HG03280 (cell line): ENCODE data around the gene PHOSPHO2.
"Not testable (repeated sequence)": the region's sequence is repeated elsewhere in the genome, so short reads cannot be mapped to it uniquely, and the experiment has no call there.

Experiments used
- ATAC-seq: cut with Tn5 transposase; IDR thresholded peaks from one replicate; pipeline ENCODE4 v1.9.1; 2021; ENCODE audit warnings: mild to moderate bottlenecking, moderate library complexity; ENCODE audit not compliant: unreplicated experiment

PHOSPHO2 gene

GRCh38 chr2:169683425-169684134, 10.7 kb upstream of the PHOSPHO2 start:
- no peak for ATAC-seq

DNA sequence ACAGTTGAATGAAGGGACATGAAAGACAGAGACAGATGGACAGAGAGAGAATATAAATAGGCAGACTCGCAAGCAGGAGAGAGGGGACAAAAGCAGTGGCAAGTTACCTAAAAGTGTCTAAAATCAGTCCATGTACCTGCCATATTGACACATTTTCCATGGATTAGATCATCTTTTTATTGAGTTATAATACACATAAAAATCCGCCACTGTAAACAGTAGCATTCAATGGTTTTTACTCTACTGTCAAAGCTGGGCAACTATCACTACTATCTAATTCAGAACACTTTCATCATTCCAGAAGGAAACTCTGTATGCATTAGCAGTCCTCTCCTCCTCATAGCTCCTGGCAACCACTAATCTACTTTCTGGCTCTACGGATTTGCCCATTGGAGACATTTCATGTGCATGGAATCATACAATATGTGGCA, 10.1 kb upstream of the PHOSPHO2 start:
- ATAC-seq: no peak

DNA sequence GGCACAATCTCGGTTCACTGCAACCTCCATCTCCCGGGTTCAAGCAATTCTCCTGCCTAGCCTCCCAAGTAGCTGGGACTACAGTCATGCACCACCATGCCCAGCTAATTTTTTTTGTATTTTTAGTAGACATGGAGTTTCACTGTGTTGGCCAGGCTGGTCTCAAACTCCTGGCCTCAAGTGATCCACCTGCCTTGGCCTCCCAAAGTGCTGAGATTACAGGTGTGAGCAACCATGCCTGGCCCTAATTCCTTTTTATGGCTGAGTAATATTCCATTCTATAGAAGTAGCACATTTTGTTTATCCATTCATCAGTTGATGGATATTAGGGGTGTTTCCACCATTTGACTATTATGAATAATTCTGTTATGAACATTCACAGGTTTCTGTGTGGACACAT, 9.6 kb upstream of the PHOSPHO2 start:
- not testable (repeated sequence) for ATAC-seq

DNA sequence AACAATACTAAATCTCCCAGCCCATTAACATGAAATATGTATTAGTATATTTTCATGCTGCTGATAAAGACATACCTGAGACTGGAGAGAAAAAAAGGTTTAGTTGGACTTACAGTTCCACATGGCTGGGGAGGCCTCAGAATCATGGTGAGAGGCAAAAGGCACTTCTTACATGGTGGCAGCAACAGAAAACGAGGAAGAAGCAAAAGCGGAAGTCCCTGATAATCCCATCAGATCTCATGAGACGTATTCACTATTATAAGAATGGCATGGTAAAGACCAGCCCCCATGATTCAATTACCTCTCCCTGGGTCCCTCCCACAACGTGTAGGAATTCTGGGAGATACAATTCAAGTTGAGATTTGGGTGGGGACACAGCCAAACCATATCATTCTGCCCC, 7.4 kb upstream of the PHOSPHO2 start:
- ATAC-seq: not testable (repeated sequence)

- ATAC-seq: not testable (repeated sequence)
These were observed 6.3 kb upstream of the PHOSPHO2 start for GRCh38 chr2:169687943-169688342.

- ATAC-seq: no peak
These were observed 3.3 kb upstream of the PHOSPHO2 start for GRCh38 chr2:169690958-169691357.

- no peak for ATAC-seq
These were observed 1.6 kb upstream of the PHOSPHO2 start for GRCh38 chr2:169692718-169693117.

- ATAC-seq: no peak
These were observed 909 bp upstream of the PHOSPHO2 start for GRCh38 chr2:169693360-169693759.

DNA sequence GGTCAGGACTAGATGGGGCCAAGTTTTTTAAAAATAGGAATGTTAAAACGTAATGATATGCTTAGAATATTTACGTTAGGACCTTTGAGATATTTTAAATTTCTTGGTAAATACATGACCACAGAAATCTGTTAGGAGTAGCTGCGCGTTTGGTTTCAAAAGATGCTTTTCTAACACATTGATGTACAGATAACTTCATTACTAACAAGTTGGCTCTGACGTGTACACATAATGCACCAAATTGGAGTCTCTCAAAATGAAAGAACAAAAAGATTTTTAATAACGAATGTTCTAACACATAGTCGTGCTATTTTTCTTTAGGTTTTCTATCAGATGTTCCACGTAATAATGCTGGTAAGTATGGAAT, 608 bp downstream of the PHOSPHO2 start:
- no peak for ATAC-seq

DNA sequence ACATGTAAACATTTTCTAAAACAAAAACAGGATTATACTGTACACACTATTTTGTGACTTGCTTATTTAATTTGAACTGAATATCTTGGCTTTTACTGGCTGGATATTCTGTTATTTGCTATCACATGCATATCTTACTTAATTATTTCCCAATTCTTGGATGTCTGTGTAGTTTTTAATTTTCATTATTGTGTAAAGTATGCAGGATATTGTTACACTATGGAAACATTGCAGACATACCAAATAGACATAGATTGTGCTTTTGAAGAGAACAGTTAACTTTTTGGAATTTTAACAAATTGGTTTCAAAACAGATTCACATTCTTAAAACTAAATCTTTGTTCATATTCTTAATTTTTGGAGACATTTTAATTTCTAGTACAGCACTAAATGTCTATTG, 2.1 kb downstream of the PHOSPHO2 start:
- no peak for ATAC-seq

DNA sequence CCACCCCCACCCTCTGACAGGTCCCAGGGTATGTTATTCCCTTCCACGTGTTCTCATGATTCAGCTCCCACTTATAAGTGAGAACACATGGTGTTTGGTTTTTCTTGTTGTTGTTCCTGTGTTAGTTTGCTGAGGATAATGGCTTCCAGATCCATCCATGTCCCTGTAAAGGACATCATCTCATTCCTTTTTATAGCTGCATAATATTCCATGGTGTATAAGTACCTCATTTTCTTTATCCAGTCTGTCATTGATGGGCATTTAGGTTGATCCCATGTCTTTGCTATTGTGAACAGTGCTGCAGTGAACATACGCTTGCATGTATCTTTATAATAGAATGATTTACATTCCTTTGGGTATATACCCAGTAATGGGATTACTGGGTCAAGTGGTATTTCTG, 4.9 kb downstream of the PHOSPHO2 start:
- not testable (repeated sequence) for ATAC-seq

GRCh38 chr2:169702996-169703395, 8.7 kb downstream of the PHOSPHO2 start:
- ATAC-seq: no peak

DNA sequence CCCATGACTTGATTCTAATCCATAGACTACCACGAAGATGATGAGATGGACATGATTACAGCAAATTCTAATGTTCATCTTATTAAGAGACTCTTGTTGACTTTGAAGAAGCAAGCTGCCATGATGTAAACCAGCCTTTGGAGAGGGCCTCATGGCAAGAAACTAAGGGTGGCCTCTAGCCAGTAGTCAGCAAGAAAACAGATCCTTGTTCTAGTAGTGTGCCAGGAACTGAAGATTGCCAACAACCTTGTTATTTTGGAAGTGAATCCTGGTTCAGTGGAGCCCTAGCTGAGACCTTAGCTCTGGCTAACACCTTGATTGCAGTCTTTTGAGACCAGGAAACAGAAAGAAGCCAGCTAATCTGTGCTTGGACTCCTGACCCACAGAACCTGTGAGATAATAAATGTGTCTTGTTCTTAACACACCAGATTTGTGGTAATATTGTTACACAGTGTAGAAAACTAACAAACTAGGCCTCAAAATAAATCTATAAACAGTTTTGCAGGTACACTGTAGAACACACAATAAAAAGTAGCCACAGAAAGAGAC, 10.0 kb downstream of the PHOSPHO2 start:
- no peak for ATAC-seq

- ATAC-seq: no peak
These were observed 11.7 kb downstream of the PHOSPHO2 start for GRCh38 chr2:169705927-169706326.

DNA sequence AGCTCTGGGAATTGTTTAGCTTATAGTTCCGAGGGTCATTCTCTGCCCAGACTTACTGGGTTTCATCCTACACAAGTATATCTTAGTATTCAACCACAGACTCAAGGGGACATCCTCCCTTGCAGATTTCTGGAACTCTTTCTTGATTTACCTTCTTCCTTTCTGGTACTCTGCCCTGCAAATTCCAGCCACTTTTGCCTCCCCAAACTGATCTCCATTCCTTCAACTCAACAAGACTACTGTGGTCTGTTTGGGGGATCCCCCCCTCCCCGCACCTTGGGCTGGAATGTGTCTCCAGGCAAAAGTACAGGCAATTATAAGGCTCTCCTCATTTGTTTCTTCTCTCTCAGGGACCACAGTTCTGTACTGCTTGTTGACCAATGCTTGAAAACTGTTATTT, 13.4 kb downstream of the PHOSPHO2 start:
- no peak for ATAC-seq

DNA sequence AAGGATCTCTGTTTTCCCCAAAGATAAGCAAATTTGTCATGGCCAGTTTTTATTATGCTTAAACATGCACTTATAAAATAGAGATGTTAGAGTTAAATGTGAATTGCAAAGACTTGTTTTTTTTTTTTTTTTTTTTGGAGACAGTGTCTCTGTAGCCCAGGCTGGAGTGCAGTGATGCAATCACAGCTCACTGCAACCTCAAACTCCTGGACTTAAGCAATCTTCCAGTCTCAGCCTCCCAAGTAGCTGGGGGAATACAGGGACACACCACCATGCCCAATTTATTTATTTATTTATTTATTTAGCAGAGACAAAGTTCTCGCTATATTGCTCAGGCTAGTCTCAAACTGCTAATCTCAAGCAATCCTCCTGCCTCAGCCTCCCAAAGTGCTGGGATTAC, 15.1 kb downstream of the PHOSPHO2 start:
- ATAC-seq: no peak

DNA sequence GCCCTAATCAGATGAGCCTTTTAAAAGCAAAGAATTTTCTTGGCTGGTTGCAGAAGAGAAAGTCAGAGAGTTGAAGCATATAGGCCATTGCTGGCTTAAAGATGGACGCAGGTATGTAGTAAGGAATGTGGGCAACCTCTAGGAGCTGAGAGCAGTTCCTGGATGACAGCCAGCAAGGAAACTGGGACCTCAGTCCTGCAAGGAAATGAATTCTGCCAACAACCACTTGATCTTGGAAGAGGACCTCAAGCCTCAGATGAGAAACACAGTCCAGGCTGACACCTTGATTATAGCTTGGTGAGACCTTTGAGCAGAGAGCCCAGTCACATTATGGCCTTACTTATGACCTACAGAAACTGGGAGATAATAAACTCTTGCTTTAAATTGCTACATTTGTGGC, 15.7 kb downstream of the PHOSPHO2 start:
- ATAC-seq: no peak

DNA sequence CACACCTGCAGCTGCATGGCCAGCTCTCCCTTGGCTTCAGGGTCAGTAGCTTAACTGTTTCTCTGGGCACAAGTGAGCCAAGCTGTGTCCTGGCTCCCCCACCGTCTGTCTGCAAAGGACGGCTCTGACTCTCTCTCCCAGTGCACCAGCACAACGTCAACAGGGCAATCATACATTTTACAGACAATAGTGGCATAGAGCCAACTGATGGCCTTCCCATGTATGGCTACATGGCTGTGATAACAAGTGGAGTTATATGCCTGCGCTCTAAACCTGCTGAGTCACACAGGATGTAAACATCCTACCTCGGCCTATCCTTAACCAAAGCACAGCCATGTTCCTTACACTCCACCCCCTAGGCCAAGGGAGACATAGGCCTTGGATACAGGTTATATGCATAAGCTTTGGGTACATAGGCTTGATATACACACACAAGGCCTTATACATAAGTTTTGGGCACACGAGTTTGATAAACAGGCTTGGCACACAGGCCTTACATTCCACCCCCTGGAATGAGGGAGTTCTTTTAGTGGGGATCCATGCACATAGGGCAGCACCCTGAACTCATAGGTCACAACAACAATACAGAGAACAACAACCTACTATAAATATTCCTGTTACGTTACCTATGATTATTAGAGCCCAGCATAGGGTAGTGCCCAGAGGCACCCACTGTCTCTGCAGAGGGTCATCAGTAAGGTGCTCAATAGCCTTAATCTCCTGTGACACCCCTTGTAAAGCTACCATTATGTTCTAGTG, 17.7 kb downstream of the PHOSPHO2 start:
- no peak for ATAC-seq

DNA sequence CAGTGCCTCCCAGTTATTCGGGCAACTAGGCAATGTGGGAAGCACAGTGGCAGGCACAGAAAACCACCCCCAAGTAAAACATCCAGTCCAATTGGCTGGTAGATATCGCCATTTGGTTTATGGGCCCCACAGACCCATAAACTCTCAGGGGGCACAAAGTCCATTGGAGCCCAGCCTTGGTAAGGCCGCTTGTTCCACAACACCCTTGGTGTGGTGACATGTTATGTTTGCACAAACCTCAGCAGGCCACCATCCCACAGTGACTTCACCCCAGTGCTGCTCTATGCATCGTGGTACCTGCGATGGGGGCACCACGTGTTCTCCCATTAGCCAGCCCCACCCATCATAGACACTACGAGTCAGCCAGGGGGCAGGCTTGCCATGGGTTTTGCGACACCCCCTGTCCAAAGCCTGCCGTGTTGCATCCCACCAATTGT, 18.5 kb downstream of the PHOSPHO2 start:
- ATAC-seq: no peak

DNA sequence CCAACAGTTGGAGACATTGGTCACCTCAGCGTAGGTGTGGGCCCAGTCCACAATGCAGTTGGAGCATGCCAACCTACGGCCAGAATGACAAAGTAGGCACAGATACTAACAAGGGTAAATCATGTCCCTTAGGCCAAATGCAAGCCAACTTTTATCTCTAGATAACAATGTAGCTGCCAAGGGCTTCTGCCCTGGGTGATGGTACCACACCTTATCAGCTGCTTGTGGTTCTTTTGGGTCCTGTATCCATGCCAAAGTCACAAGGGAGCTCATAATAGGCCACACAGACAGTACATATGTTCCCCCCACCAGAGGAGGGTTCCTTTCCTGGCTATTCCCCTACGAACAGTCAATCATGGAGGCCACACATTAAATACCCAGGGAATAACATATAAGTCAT, 19.1 kb downstream of the PHOSPHO2 start:
- no peak for ATAC-seq

DNA sequence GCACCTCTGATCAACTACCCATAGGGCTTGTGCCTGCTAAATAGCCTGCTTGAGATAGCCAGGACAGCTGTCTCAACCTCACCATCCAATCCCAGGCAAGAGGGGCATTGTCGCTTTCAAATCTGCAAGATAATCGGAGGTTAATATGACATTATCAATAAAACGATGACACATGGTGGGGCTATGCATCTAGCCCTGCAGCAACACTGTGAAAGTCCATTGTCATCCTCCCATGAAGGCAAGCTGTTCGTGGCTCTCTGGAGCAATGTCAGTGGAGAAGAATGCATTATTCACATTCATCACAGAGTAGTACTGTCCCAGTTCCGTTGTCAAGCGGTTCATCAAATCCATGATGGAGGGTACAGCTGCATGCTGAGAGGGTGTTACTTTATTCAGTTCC, 20.4 kb downstream of the PHOSPHO2 start:
- ATAC-seq: no peak
